Measurements from ENCODE around the gene GRM1. TPM values are rescaled to one million over a fixed set of nuclear protein-coding genes. Genes with fewer than 3 reads are reported as not detected.

GRM1 gene
- total RNA-seq, 6 experiments from 2014 or later = 0.07 TPM; not detected in 5

- Histone ChIP-seq H3K4me3 (no peak overlapping the region), H3K4me1 (no peaks in the 10 kb centered on the region), H3K27ac (no peak overlapping the region), H3K36me3 (no peaks in the 10 kb centered on the region), H3K27me3 (no peaks in the 10 kb centered on the region), H3K9me3 (no peaks in the 10 kb centered on the region)
- ATAC-seq (no peak), DNase-seq (no peak)
- TF ChIP-seq POLR2A (IDR thresholded peaks at IDR 0.05) (no peak), CTCF (IDR thresholded peaks at IDR 0.05) (no peak)
- 49% methylated on average over 6 of the region's 6 CpGs for whole genome bisulfite sequencing (ENCODE audit: insufficient coverage, low coverage, low lambda C conversion rate, missing lambda C conversion rate)
- intact Hi-C loops (cut with DNase I) = no loop called here
These were observed 27.6 kb downstream of the GRM1 start for GRCh38 chr6:146056506-146056905.

- Histone ChIP-seq H3K4me1 (no peaks in the 10 kb centered on the region), H3K27ac (no peak overlapping the region), H3K36me3 (no peaks in the 10 kb centered on the region), H3K27me3 (no peaks in the 10 kb centered on the region), H3K4me3 (no peak overlapping the region), H3K9me3 (no peaks in the 10 kb centered on the region)
- TF ChIP-seq POLR2A (IDR thresholded peaks at IDR 0.05) (no peak), CTCF (IDR thresholded peaks at IDR 0.05) (no peak)
- 66% methylated on average over 2 of the region's 2 CpGs for WGBS (ENCODE audit: insufficient coverage, low coverage, low lambda C conversion rate, missing lambda C conversion rate)
- ATAC-seq = no peak
- no peak for DNase-seq
- intact Hi-C loops (cut with DNase I) = no loop called here
These were observed 36.8 kb downstream of the GRM1 start for GRCh38 chr6:146065690-146066089.

- Histone ChIP-seq H3K36me3 (no peaks in the 10 kb centered on the region), H3K4me3 (no peak overlapping the region), H3K27me3 (no peaks in the 10 kb centered on the region), H3K9me3 (no peaks in the 10 kb centered on the region), H3K27ac (no peak overlapping the region), H3K4me1 (no peaks in the 10 kb centered on the region)
- WGBS (ENCODE audit: insufficient coverage, low coverage, low lambda C conversion rate, missing lambda C conversion rate) = 33% methylated on average over 1 of the region's 1 CpG
- DNase-seq (no peak), ATAC-seq (no peak)
- TF ChIP-seq POLR2A (IDR thresholded peaks at IDR 0.05) (no peak), CTCF (IDR thresholded peaks at IDR 0.05) (no peak)
- intact Hi-C loops (cut with DNase I) = no loop called here
These were observed 37.6 kb downstream of the GRM1 start for GRCh38 chr6:146066506-146066905.

- no peak overlapping the region for H3K4me3 ChIP-seq
- H3K27ac ChIP-seq = no peak overlapping the region
- H3K27me3 ChIP-seq = no peaks in the 10 kb centered on the region
- H3K36me3 ChIP-seq = no peaks in the 10 kb centered on the region
- intact Hi-C loops (cut with DNase I) = no loop called here
- H3K4me1 ChIP-seq = no peaks in the 10 kb centered on the region
- TF ChIP-seq CTCF (IDR thresholded peaks at IDR 0.05) (no peak), POLR2A (IDR thresholded peaks at IDR 0.05) (no peak)
- DNase-seq (no peak), ATAC-seq (no peak)
- no peaks in the 10 kb centered on the region for H3K9me3 ChIP-seq
- 78% methylated on average over 1 of the region's 2 CpGs for WGBS (ENCODE audit: insufficient coverage, low coverage, low lambda C conversion rate, missing lambda C conversion rate)
These were observed 42.9 kb downstream of the GRM1 start for GRCh38 chr6:146071781-146072180.

GRCh38 chr6:146077992-146078391 lies 49.1 kb downstream of the GRM1 start:
- DNase-seq (no peak), ATAC-seq (no peak)
- Histone ChIP-seq H3K27me3 (no peaks in the 10 kb centered on the region), H3K36me3 (no peaks in the 10 kb centered on the region), H3K4me3 (no peak overlapping the region), H3K4me1 (no peaks in the 10 kb centered on the region), H3K9me3 (no peaks in the 10 kb centered on the region), H3K27ac (no peak overlapping the region)
- no peak for TF ChIP-seq POLR2A (IDR thresholded peaks at IDR 0.05)
- TF ChIP-seq CTCF (IDR thresholded peaks at IDR 0.05) = no peak
- WGBS (ENCODE audit: insufficient coverage, low coverage, low lambda C conversion rate, missing lambda C conversion rate) = 54% methylated on average over 4 of the region's 4 CpGs
- intact Hi-C loops (cut with DNase I) = no loop called here
